SHP77 treated with DMSO at 0.1 percent for 48 hours (cell line): Measurements from ENCODE around the gene KLC1.
"Not testable (repeated sequence)": the region's sequence is repeated elsewhere in the genome, so short reads cannot be mapped to it uniquely, and the experiment has no call there.

Source experiments
- DNase-seq: peaks from one replicate; lab custom pipeline; 2025; lab: John Stamatoyannopoulos, UW

KLC1 gene

GRCh38 chr14:103691655-103692054 lies 62.6 kb downstream of the KLC1 start:
- not testable (repeated sequence) for DNase-seq

GRCh38 chr14:103692159-103692558 lies 63.1 kb downstream of the KLC1 start:
- no peak for DNase-seq

GRCh38 chr14:103692871-103693270 lies 63.9 kb downstream of the KLC1 start:
- DNase-seq, result no peak

GRCh38 chr14:103693515-103693914 lies 64.5 kb downstream of the KLC1 start:
- DNase-seq, result no peak

- no peak for DNase-seq
Measured at GRCh38 chr14:103694572-103695026, 65.6 kb downstream of the KLC1 start.

DNA sequence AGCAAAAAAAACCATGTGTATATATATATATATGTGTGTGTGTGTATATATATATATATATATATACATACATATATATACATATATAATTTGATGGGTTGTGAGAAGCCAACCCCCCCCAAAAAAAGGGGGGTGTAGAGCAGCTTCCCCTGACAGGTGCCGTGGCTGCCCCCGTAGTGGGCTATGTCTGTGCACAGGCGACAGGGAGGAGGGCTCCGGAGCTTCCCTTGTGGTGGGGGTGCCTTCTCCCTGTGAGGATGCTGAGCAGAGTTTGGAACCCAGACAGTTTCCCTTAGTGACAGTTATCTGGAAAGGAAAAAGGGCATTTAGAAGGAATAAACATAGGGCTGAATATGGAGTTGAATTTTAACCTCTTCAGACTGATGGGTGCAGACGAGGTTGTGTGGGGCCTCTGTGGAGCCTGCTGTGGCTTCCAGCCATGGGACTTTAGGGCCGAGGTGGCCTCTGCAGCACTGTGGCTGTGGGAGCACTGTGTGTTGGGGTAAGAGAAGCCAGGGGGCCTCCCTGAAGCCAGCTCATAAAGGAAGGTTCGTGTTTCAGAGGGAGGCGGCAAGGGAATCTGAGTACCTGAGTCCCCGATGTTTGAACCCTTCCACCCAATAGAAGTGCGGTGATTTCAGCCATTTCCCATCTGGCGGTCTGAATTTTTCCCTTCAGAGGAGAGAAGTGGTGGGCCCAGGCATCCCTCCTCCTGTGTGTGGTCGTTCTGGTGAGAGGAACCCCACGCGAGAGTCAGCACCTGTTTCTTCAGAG lies 66.5 kb downstream of the KLC1 start:
- no peak for DNase-seq

- DNase-seq, result no peak
Measured at GRCh38 chr14:103696070-103696402, 67.0 kb downstream of the KLC1 start.

- DNase-seq, result no peak
Measured at GRCh38 chr14:103696466-103697071, 67.6 kb downstream of the KLC1 start.

DNA sequence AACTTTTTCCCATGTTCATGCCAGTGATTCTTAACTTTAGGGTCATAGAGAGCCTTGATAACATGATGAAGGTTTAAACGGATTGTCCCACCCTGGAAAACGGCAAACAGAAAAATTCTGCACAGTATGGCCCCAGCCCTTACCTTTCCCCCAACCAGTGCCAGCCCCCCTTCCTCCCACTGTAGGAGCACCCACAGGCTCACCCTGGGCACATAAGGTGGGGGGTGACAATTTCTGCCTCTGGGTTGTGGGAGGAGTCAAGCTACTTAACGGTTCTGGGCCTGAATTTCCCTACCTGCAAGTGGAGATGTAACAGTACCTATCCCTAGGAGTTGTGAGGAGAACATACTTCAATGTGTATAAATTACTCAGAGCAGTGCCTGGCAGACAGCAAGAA lies 68.2 kb downstream of the KLC1 start:
- no peak for DNase-seq

DNA sequence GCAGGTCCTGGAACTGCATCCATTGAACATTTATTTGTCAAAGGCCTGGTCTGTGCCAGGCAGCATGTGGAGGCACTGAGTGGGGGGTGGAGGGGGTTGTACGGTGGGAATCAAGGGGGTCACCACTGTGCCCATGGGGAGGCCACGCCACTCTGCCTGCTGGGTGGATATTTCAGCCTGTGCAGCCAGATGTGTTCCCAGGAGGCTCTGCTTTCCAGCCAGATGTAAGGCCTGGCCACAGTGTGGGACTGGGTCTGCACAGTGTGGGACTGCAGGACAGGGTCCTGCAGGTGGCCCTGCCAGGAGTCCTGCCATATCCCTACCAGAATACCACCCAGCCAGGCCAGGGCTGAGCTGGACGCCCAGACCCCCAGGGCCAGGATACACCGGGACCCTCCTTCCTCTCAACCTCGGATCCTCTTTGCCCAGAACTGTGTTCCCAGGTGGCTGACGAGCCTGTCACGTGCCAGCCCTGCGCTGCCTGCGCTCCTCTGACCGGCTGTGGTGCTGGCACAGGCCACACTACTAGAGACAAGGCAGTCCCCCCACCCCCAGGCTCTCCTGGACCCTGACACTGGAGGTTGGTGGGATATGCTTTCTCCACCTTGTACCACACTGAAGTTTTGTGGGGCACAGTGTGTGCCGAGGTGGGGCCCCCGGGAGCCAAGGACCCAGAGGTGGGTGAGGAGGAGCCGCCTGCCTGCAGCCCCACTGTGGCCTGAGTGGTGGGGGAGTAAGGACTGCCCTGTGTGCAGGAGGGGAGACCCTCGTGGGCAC lies 68.8 kb downstream of the KLC1 start:
- no peak for DNase-seq

GRCh38 chr14:103698380-103699260 lies 69.6 kb downstream of the KLC1 start:
- no peak for DNase-seq

DNA sequence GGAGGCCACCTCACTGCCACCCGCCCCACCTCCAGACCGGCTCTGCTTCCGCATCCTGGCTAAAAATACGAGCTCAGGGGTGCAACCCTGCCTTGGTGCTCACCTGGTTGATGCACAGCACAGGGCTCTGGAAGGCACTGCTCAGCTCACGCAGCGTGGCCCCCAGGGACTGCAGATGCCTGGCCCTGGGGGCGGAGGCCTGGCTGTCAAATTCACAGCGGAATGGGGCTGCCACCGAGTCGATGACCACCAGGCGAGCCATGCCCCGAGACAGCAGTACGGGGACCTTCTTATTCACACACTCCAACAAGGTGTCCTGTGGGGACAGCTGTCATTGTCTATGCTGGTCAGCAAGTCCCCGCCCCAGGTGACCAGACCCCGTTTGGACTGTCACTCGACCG lies 70.2 kb downstream of the KLC1 start:
- no peak for DNase-seq

GRCh38 chr14:103699901-103700752 lies 71.1 kb downstream of the KLC1 start:
- no peak for DNase-seq

DNA sequence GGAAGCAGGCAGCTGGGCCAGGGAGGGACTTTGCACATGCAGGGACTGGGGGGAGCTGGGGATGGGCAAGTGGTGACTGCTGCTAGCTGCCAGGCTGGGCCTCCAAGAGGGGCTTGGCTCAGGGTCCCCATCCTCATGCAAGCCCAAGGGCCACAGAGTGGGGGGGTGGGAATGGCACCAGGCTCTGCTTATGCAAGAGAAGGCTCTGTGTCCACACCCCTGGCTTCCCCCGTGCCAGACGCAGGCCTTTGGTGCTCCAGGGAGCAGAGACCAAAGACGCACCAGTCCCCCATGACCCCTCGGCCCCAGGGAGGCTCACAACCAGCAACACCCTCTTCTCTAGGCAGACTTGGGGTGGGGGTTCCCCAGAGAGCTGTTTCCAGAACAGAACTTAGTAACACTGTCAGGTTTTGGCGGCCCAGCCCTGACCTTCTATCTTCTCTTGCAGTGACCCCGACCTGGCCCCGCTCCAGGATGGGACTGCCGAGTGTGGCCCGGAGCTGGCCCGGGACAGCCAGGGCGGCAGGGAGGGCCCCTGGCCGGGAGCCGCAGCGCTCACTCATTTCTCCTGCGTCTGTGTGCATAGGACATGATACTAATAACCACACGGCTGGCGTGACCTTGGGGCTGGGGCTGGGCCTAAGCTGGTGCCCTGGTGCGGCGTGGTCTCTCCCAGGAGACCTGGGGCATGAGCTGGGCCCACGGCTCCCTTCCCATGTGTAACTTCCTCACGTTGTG lies 71.9 kb downstream of the KLC1 start:
- no peak for DNase-seq

- DNase-seq, result no peak
Measured at GRCh38 chr14:103702095-103702494, 73.1 kb downstream of the KLC1 start.

DNA sequence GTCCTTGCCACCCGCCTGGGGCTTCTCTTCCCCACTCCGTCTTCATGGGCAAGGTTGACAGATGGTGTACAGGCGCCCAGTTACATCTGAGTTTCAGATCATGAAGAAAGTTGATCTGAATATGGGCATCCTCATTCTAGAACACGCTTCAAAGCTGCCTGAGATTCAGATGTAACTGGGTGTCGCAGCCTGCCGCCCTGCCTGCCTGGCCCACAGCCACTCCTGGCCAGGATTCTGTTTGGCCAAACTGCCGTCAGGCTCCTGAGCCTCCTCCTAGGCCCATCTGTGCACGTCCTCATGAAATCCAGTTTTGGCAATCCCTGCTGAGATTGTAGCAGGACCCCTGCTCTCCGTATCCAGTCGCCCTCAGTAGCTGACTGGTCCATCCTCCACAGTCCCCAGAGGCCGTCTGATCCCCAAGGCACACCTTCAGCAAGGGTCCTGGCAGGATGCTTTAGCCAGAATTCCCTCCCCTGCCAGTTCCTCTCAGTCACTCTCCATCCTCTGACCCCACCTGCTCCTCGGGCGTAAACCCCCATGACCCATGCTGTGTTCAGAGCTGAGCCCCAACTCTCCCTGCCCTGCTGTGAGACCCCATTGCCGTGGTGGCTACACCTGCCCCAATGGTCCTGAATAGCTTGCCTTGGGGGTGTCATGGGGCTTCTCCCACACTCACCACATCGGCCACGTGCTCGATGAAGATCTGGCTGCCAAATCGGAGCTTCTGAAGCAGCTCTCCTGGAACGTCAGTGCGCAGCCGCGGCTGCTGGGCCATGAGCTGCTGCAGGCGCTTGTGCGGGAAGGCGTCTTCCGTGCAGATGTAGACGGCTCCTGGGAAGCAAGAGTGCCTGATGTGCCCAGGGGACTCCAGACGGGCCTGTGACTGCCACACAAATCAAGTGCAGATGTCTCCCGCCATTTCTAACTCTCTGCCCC lies 73.8 kb downstream of the KLC1 start:
- no peak for DNase-seq

DNA sequence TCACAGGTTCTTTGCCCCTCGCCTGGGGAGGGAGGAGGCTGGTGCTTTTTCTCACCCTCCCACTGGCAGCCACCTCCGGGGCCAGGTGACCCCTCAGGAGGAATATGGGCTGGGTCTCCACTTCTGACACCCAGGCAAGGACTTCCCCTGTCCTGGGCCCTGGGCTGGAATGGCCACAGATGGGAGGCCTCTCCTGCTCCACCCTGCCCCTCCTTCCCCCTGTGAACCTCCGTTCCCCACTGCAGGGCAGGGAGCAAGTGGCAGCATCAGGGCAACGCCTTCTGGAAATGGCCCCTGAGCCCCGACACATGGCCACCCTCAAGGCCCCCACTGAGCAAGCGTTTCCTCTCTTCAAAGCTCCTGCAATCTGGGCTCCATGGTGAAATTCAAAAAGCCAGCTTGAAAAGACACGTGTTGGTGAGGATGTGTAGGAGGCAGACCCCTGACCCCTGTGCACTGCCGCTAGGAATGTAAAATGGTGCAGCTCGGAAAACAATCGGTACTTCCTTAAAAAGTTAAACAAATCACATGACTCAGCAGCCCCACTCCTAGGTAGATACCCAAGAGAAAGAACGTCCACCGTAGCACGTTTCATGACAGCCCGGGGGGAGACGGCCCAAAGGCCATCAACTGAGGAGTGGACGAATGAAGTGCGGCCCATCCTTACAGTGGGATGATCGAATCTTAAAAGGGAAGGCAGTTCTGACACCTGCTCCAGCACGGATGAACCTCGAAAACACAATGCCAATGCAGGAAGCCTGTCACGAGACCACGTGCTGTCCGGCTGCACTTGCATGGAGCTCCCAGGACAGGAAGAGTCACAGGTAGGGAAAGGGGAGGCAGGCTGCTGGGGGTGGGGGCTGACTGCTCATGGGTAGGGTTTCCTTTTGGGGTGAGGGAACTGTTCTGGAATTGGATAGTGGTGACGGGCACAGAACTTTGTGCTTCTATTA lies 74.7 kb downstream of the KLC1 start:
- DNase-seq, result no peak

DNA sequence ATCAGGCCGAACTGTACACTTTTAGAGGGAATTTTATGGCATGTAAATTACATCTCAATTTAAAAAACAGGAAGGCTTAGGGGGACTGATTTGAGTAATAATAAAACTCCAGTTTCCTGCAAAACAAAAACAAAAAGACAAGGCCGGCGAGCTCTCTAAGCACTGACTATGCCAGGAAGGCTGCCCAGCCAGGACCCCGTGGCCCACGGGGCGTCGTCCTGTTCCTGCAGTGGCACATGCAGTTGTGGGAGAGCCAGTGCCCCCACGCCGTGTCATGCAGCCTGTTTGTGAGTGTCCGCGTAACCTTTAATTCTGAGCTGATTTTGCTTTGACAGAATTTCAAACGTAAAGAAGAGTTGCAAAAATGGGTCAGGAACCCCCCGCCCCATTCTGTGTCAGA lies 75.7 kb downstream of the KLC1 start:
- DNase-seq, result no peak
